K562 (cell line): ENCODE results near the gene CTSF. TPM values are rescaled to one million over a fixed set of nuclear protein-coding genes. Genes with fewer than 3 reads are reported as not detected.

Experiments used
- BRCA1 ChIP-seq, 2 experiments: fragments of 450-650 bp in 1 of 2; sonication (generic) in 1 of 2; formaldehyde crosslinking in 1 of 2; IDR thresholded peaks; 2 replicates each; pipeline versions ENCODE4 v1.5.0 to v1.6.1; 2017 to 2020; ENCODE audit warnings: mild to moderate bottlenecking in 1 of 2, missing genetic modification reagents in 1 of 2
- CHCHD3 ChIP-seq: fragments of 250-450 bp; sonication (Bioruptor Pico); IDR thresholded peaks from 2 replicates; pipeline ENCODE4 v2.1.2; 2022; ENCODE audit warnings: mild to moderate bottlenecking
- ILF3 ChIP-seq: fragments of 450-650 bp; IDR thresholded peaks from 2 replicates; pipeline ENCODE4 v1.6.1; 2018; ENCODE audit warnings: antibody characterized with exemption, mild to moderate bottlenecking, moderate library complexity, borderline replicate concordance
- IRF2 ChIP-seq: sonication (generic); formaldehyde crosslinking; IDR thresholded peaks from 2 replicates; pipeline ENCODE4 v1.8.1; 2022; ENCODE audit warnings: mild to moderate bottlenecking, missing genetic modification reagents
- LCOR ChIP-seq: sonication (generic); formaldehyde crosslinking; IDR thresholded peaks from 2 replicates; pipeline ENCODE4 v1.8.0; 2022; ENCODE audit warnings: mild to moderate bottlenecking, missing genetic modification reagents
- NFE2L1 ChIP-seq: fragments of 450-650 bp; IDR thresholded peaks from 2 replicates; pipeline ENCODE4 v1.6.1; 2016; ENCODE audit warnings: missing genetic modification characterization, low read depth, mild to moderate bottlenecking, missing compliant biosample characterization, moderate library complexity, borderline replicate concordance
- PHB ChIP-seq: fragments of 250-450 bp; sonication (Bioruptor Pico); IDR thresholded peaks from 2 replicates; pipeline ENCODE4 v1.5.0; 2021
- PURB ChIP-seq: sonication (generic); formaldehyde crosslinking; IDR thresholded peaks from 2 replicates; pipeline ENCODE4 v1.9.0; 2021; ENCODE audit warnings: low read depth, mild to moderate bottlenecking, missing genetic modification reagents
- ZNF134 ChIP-seq: fragments of 250-450 bp; sonication (Bioruptor Pico); conservative IDR thresholded peaks from 2 replicates; pipeline ENCODE4 v1.4.0; 2020
- ZNF212 ChIP-seq: fragments of 450-650 bp; formaldehyde crosslinking; IDR thresholded peaks from 2 replicates; pipeline ENCODE4 v1.4.0; 2020; ENCODE audit warnings: mild to moderate bottlenecking
- ZNF586 ChIP-seq: fragments of 450-650 bp; formaldehyde crosslinking; conservative IDR thresholded peaks from 2 replicates; pipeline ENCODE4 v1.4.0; 2020; ENCODE audit warnings: mild to moderate bottlenecking, moderate library complexity
- ZZZ3 ChIP-seq: fragments of 450-650 bp; IDR thresholded peaks from 2 replicates; pipeline ENCODE4 v1.6.1; 2016; ENCODE audit warnings: antibody characterized with exemption, mild to moderate bottlenecking, moderate library complexity
- polyA plus RNA-seq, 8 experiments: library from polyadenylated mRNA; depleted of rRNA in 4 of 8; stranded (reverse) in 5 of 8; unstranded in 3 of 8; fragments of >200 nt; fragmentation: Nextera tagmentation in 2 of 8; fragmentation: Illumina TruSeq in 1 of 8; extraction: Ambion mirVana in 2 of 8; extraction: Trizol in 1 of 8; gene quantifications; 2 replicates each; pipeline versions ENCODE4 v1.2.1 to v1.2.3, GENCODE V29; 2011 to 2014; ENCODE audit warnings: inconsistent platforms in 1 of 8, missing spikeins in 1 of 8
- total RNA-seq, 7 experiments: library from RNA; depleted of rRNA in 6 of 7; stranded (reverse); fragments of >200 nt in 6 of 7; fragmentation: Illumina TruSeq in 2 of 7; extraction: Trizol in 2 of 7; gene quantifications; 2 replicates each; pipeline versions ENCODE4 v1.2.1 to v1.2.3, GENCODE V29; 2011 to 2021; ENCODE audit warnings: low replicate concordance in 1 of 7
- TF ChIP-seq, protein P1 (sequence below), 2 experiments: fragments of 450-650 bp in 1 of 2; IDR thresholded peaks; 2 replicates each; pipeline ENCODE4 v1.6.1; 2011 to 2017; ENCODE audit warnings: low read depth in 2 of 2, antibody characterized with exemption in 1 of 2, borderline replicate concordance in 1 of 2, low read length in 1 of 2, mild to moderate bottlenecking in 1 of 2, mixed read lengths in 1 of 2; ENCODE audit not compliant: control insufficient read depth in 1 of 2
- TF ChIP-seq, protein P2 (sequence below): sonication (generic); formaldehyde crosslinking; IDR thresholded peaks from 2 replicates; pipeline ENCODE4 v1.8.1; 2023; ENCODE audit warnings: missing genetic modification reagents, mild to moderate bottlenecking, borderline replicate concordance
- TF ChIP-seq, protein P3 (sequence below): IDR thresholded peaks from 3 replicates; pipeline ENCODE4 v1.6.1; 2011; ENCODE audit warnings: borderline replicate concordance, mild to moderate bottlenecking; ENCODE audit not compliant: insufficient read length, insufficient read depth
- TF ChIP-seq, protein P4 (sequence below): fragments of 250-450 bp; sonication (Bioruptor Pico); IDR thresholded peaks from 2 replicates; pipeline ENCODE4 v1.4.0; 2020; ENCODE audit warnings: borderline replicate concordance

The CTSF gene
- total and polyA plus RNA-seq, 9 of the 15 experiments (the other 6 are each of a cell fraction or from before 2014, with no cell fraction given): 0.41 to 10.5 (median 3.8) TPM

DNA sequence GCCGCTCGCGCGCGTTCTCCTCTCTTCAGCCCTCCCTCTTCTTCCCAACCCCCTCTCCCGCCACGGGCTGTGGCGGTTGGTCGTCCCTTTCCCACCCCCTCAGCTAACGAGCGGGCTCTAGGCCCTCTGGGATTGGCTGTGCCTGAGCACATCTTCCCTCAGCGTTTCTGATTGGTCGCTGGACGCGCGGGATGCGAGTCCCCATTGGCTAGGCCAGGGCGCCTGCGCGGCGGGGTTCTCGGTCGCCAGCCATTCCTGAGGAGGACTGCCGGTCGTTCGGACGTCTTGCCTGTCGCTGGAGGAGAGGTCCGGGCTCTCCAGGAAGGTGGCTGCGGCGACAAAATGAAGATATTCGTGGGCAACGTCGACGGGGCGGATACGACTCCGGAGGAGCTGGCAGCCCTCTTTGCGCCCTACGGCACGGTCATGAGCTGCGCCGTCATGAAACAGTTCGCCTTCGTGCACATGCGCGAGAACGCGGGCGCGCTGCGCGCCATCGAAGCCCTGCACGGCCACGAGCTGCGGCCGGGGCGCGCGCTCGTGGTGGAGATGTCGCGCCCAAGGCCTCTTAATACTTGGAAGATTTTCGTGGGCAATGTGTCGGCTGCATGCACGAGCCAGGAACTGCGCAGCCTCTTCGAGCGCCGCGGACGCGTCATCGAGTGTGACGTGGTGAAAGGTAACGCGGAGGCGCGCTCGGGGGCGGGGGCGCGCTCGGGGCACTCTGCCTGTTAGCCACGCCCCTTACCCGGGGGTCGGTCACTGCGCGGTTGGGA is 48.2 kb upstream of the CTSF start, which contains the start of gene RBM14 (continued):
- TF ChIP-seq, protein P1, sequence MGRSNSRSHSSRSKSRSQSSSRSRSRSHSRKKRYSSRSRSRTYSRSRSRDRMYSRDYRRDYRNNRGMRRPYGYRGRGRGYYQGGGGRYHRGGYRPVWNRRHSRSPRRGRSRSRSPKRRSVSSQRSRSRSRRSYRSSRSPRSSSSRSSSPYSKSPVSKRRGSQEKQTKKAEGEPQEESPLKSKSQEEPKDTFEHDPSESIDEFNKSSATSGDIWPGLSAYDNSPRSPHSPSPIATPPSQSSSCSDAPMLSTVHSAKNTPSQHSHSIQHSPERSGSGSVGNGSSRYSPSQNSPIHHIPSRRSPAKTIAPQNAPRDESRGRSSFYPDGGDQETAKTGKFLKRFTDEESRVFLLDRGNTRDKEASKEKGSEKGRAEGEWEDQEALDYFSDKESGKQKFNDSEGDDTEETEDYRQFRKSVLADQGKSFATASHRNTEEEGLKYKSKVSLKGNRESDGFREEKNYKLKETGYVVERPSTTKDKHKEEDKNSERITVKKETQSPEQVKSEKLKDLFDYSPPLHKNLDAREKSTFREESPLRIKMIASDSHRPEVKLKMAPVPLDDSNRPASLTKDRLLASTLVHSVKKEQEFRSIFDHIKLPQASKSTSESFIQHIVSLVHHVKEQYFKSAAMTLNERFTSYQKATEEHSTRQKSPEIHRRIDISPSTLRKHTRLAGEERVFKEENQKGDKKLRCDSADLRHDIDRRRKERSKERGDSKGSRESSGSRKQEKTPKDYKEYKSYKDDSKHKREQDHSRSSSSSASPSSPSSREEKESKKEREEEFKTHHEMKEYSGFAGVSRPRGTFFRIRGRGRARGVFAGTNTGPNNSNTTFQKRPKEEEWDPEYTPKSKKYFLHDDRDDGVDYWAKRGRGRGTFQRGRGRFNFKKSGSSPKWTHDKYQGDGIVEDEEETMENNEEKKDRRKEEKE (IDR thresholded peaks at IDR 0.05; ENCODE audit: borderline replicate concordance in 1 of 2, control insufficient read depth in 1 of 2, low read depth in 2 of 2, low read length in 1 of 2): no peak
- TF ChIP-seq NFE2L1 (no peak), ZNF134 (CRISPR knock-in tag) (0 out of 2 replicates have a peak, but pooled peaks have one; percentile 31), PHB (CRISPR knock-in tag) (no peak), PURB (no peak), ZNF586 (CRISPR knock-in tag) (no peak), IRF2 (CRISPR knock-in tag) (no peak), BRCA1 (IDR thresholded peaks at IDR 0.05) (no peak), BRCA1 (CRISPR knock-in tag; IDR thresholded peaks at IDR 0.05) (no peak), LCOR (peak; percentile 86), ZZZ3 (peak; percentile 33), ZNF212 (CRISPR knock-in tag) (peak; percentile 71; the same call in 1 of the 2 replicates), ILF3 (no peak), CHCHD3 (no peak)
- TF ChIP-seq, protein P2, sequence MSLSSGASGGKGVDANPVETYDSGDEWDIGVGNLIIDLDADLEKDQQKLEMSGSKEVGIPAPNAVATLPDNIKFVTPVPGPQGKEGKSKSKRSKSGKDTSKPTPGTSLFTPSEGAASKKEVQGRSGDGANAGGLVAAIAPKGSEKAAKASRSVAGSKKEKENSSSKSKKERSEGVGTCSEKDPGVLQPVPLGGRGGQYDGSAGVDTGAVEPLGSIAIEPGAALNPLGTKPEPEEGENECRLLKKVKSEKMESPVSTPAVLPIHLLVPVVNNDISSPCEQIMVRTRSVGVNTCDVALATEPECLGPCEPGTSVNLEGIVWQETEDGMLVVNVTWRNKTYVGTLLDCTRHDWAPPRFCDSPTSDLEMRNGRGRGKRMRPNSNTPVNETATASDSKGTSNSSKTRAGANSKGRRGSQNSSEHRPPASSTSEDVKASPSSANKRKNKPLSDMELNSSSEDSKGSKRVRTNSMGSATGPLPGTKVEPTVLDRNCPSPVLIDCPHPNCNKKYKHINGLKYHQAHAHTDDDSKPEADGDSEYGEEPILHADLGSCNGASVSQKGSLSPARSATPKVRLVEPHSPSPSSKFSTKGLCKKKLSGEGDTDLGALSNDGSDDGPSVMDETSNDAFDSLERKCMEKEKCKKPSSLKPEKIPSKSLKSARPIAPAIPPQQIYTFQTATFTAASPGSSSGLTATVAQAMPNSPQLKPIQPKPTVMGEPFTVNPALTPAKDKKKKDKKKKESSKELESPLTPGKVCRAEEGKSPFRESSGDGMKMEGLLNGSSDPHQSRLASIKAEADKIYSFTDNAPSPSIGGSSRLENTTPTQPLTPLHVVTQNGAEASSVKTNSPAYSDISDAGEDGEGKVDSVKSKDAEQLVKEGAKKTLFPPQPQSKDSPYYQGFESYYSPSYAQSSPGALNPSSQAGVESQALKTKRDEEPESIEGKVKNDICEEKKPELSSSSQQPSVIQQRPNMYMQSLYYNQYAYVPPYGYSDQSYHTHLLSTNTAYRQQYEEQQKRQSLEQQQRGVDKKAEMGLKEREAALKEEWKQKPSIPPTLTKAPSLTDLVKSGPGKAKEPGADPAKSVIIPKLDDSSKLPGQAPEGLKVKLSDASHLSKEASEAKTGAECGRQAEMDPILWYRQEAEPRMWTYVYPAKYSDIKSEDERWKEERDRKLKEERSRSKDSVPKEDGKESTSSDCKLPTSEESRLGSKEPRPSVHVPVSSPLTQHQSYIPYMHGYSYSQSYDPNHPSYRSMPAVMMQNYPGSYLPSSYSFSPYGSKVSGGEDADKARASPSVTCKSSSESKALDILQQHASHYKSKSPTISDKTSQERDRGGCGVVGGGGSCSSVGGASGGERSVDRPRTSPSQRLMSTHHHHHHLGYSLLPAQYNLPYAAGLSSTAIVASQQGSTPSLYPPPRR (CRISPR knock-in tag): peak; percentile 37; the same call in 1 of the 2 replicates
- TF ChIP-seq, protein P3, sequence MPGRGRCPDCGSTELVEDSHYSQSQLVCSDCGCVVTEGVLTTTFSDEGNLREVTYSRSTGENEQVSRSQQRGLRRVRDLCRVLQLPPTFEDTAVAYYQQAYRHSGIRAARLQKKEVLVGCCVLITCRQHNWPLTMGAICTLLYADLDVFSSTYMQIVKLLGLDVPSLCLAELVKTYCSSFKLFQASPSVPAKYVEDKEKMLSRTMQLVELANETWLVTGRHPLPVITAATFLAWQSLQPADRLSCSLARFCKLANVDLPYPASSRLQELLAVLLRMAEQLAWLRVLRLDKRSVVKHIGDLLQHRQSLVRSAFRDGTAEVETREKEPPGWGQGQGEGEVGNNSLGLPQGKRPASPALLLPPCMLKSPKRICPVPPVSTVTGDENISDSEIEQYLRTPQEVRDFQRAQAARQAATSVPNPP: no peak
- TF ChIP-seq, protein P4, sequence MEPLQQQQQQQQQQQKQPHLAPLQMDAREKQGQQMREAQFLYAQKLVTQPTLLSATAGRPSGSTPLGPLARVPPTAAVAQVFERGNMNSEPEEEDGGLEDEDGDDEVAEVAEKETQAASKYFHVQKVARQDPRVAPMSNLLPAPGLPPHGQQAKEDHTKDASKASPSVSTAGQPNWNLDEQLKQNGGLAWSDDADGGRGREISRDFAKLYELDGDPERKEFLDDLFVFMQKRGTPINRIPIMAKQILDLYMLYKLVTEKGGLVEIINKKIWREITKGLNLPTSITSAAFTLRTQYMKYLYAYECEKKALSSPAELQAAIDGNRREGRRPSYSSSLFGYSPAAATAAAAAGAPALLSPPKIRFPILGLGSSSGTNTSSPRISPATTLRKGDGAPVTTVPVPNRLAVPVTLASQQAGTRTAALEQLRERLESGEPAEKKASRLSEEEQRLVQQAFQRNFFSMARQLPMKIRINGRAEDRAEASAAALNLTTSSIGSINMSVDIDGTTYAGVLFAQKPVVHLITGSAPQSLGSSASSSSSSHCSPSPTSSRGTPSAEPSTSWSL (CRISPR knock-in tag): no peak
